CD4-positive, alpha-beta T cell treated with Interleukin-10 for 1 hour (primary cell): ENCODE measurements around the gene SCARF1.

ENCODE experiments used
- DNase-seq: peaks from one replicate; pipeline ENCODE4 v3.0.0-alpha.2; 2020

SCARF1 gene

GRCh38 chr17:1597861-1598342, 47.6 kb downstream of the SCARF1 start:
- no peak for DNase-seq

- no peak for DNase-seq
Observed at GRCh38 chr17:1593630-1593931, 52.0 kb downstream of the SCARF1 start.

GRCh38 chr17:1592751-1593629, 52.5 kb downstream of the SCARF1 start:
- no peak for DNase-seq

- no peak for DNase-seq
Observed at GRCh38 chr17:1591474-1592090, 54.0 kb downstream of the SCARF1 start.

GRCh38 chr17:1590747-1591473, 54.6 kb downstream of the SCARF1 start:
- DNase-seq: no peak

- no peak for DNase-seq
Observed at GRCh38 chr17:1590029-1590746, 55.3 kb downstream of the SCARF1 start.

GRCh38 chr17:1588821-1589585, 56.5 kb downstream of the SCARF1 start:
- no peak for DNase-seq

GRCh38 chr17:1584167-1584566, 61.4 kb downstream of the SCARF1 start:
- no peak for DNase-seq
